Measurements from ENCODE around the gene TFB1M.

TFB1M gene

GRCh38 chr6:155290491-155290890 lies 23.8 kb downstream of the TFB1M start:
- H3K36me3 ChIP-seq, result no peaks in the 10 kb centered on the region
- no peaks in the 10 kb centered on the region for H3K27me3 ChIP-seq
- H3K4me1 ChIP-seq (ENCODE audit: control insufficient read depth in 1 of 2, insufficient read depth in 1 of 2, low read depth in 1 of 2, low read length in 1 of 2), result no peaks in the 10 kb centered on the region
- H3K27ac ChIP-seq, result no peak overlapping the region
- TF ChIP-seq CTCF (IDR thresholded peaks at IDR 0.05), result no peak
- no peak overlapping the region for H3K4me3 ChIP-seq (ENCODE audit: low read depth in 1 of 2, low read length in 1 of 2)
- no peaks in the 10 kb centered on the region for H3K9me3 ChIP-seq

GRCh38 chr6:155287762-155288161 lies 26.5 kb downstream of the TFB1M start:
- no peaks in the 10 kb centered on the region for H3K27me3 ChIP-seq
- H3K4me1 ChIP-seq (ENCODE audit: control insufficient read depth in 1 of 2, insufficient read depth in 1 of 2, low read depth in 1 of 2, low read length in 1 of 2), result no peaks in the 10 kb centered on the region
- H3K9me3 ChIP-seq, result no peaks in the 10 kb centered on the region
- no peak overlapping the region for H3K4me3 ChIP-seq (ENCODE audit: low read depth in 1 of 2, low read length in 1 of 2)
- no peak for TF ChIP-seq CTCF (IDR thresholded peaks at IDR 0.05)
- H3K36me3 ChIP-seq, result peaks cover 10% of the 10 kb centered on the region
- H3K27ac ChIP-seq, result no peak overlapping the region

GRCh38 chr6:155284775-155285174 lies 29.5 kb downstream of the TFB1M start:
- no peak overlapping the region for H3K27ac ChIP-seq
- no peaks in the 10 kb centered on the region for H3K9me3 ChIP-seq
- H3K4me3 ChIP-seq (ENCODE audit: low read depth in 1 of 2, low read length in 1 of 2), result no peak overlapping the region
- no peak for TF ChIP-seq CTCF (IDR thresholded peaks at IDR 0.05)
- peaks cover 10% of the 10 kb centered on the region for H3K36me3 ChIP-seq
- no peaks in the 10 kb centered on the region for H3K4me1 ChIP-seq (ENCODE audit: control insufficient read depth in 1 of 2, insufficient read depth in 1 of 2, low read depth in 1 of 2, low read length in 1 of 2)
- H3K27me3 ChIP-seq, result no peaks in the 10 kb centered on the region

- TF ChIP-seq CTCF (IDR thresholded peaks at IDR 0.05), result no peak
- H3K9me3 ChIP-seq, result no peaks in the 10 kb centered on the region
- no peaks in the 10 kb centered on the region for H3K4me1 ChIP-seq (ENCODE audit: control insufficient read depth in 1 of 2, insufficient read depth in 1 of 2, low read depth in 1 of 2, low read length in 1 of 2)
- no peak overlapping the region for H3K27ac ChIP-seq
- H3K4me3 ChIP-seq (ENCODE audit: low read depth in 1 of 2, low read length in 1 of 2), result no peak overlapping the region
- no peaks in the 10 kb centered on the region for H3K36me3 ChIP-seq
- no peaks in the 10 kb centered on the region for H3K27me3 ChIP-seq
Measured at GRCh38 chr6:155278319-155279049, 35.8 kb downstream of the TFB1M start.

- H3K9me3 ChIP-seq, result no peaks in the 10 kb centered on the region
- no peaks in the 10 kb centered on the region for H3K4me1 ChIP-seq (ENCODE audit: control insufficient read depth in 1 of 2, insufficient read depth in 1 of 2, low read depth in 1 of 2, low read length in 1 of 2)
- no peak overlapping the region for H3K4me3 ChIP-seq (ENCODE audit: low read depth in 1 of 2, low read length in 1 of 2)
- H3K36me3 ChIP-seq, result no peaks in the 10 kb centered on the region
- TF ChIP-seq CTCF (IDR thresholded peaks at IDR 0.05), result no peak
- H3K27me3 ChIP-seq, result no peaks in the 10 kb centered on the region
- H3K27ac ChIP-seq, result no peak overlapping the region
Measured at GRCh38 chr6:155276638-155277037, 37.6 kb downstream of the TFB1M start.

All from neutrophil (primary cell).